SK-N-SH (cell line): Measurements from ENCODE around the gene CFAP47. TPM values are rescaled to one million over a fixed set of nuclear protein-coding genes. Genes with fewer than 3 reads are reported as not detected.
"Not testable (repeated sequence)": the region's sequence is repeated elsewhere in the genome, so short reads cannot be mapped to it uniquely, and the experiment has no call there.

Experiments used
- CTCF ChIA-PET: fragments of 300-600, 350-600 bp; formaldehyde crosslinking; extraction: SDS; loops from one replicate; lab custom pipeline; 2021; lab: Yijun Ruan, JAX
- POLR2A ChIA-PET: fragments of 350-600 bp; sonication (Branson Sonifier 250); formaldehyde crosslinking; extraction: SDS; loops from one replicate; lab custom pipeline; 2020; ENCODE audit warnings: antibody characterized with exemption, inconsistent platforms; lab: Yijun Ruan, JAX
- DNase-seq: peaks from one replicate; pipeline ENCODE4 v3.0.0; 2012
- H2AFZ ChIP-seq: fragments of 200-600 bp; sonication (generic); 2 replicates; pipeline ENCODE4 v1.8.1; 2016; ENCODE audit warnings: antibody characterized with exemption, mild to moderate bottlenecking, low read depth
- H3F3A ChIP-seq: fragments of 200-600 bp; sonication (generic); replicated peaks from 2 replicates; pipeline ENCODE3; 2016; ENCODE audit warnings: antibody characterized with exemption, mild to moderate bottlenecking; ENCODE audit not compliant: insufficient read depth
- H3K27ac ChIP-seq, 2 experiments: fragments of 200-500 bp in 1 of 2; fragments of 200-600 bp in 1 of 2; sonication (Bioruptor generic) in 1 of 2; sonication (generic), shearing (Covaris generic) in 1 of 2; 2 replicates each; pipeline versions ENCODE4 v1.5.1 to v1.6.1; 2014 to 2016; ENCODE audit warnings: low read depth in 2 of 2, inconsistent platforms in 1 of 2, low read length in 1 of 2, mild to moderate bottlenecking in 1 of 2, mixed read lengths in 1 of 2
- H3K27me3 ChIP-seq: fragments of 200-600 bp; sonication (generic), shearing (Covaris generic); 2 replicates; pipeline ENCODE4 v1.6.1; 2016; ENCODE audit warnings: mixed run types; ENCODE audit not compliant: insufficient read depth
- H3K36me3 ChIP-seq, 2 experiments: fragments of 200-500 bp in 1 of 2; fragments of 200-600 bp in 1 of 2; sonication (Bioruptor generic) in 1 of 2; sonication (generic) in 1 of 2; replicated peaks in 1 of 2; 2 replicates each; pipeline versions ENCODE3 to v1.5.1; 2014 to 2016; ENCODE audit warnings: low read length in 1 of 2, mild to moderate bottlenecking in 1 of 2; ENCODE audit not compliant: insufficient read depth in 2 of 2, control insufficient read depth in 1 of 2
- H3K4me1 ChIP-seq, 2 experiments: fragments of 200-500 bp in 1 of 2; fragments of 200-600 bp in 1 of 2; sonication (Bioruptor generic) in 1 of 2; sonication (generic), shearing (Covaris generic) in 1 of 2; 2 replicates each; pipeline versions ENCODE4 v1.5.1 to v1.6.1; 2014 to 2016; ENCODE audit warnings: low read depth in 1 of 2, low read length in 1 of 2, mixed run types in 1 of 2; ENCODE audit not compliant: insufficient read depth in 2 of 2, control insufficient read depth in 1 of 2
- H3K4me2 ChIP-seq: fragments of 200-600 bp; sonication (generic), shearing (Covaris generic); 2 replicates; pipeline ENCODE4 v1.6.1; 2017; ENCODE audit warnings: mixed run types
- H3K4me3 ChIP-seq, 2 experiments: fragments of 200-500 bp in 1 of 2; fragments of 200-600 bp in 1 of 2; sonication (Bioruptor generic) in 1 of 2; sonication (generic), shearing (Covaris generic) in 1 of 2; 2 replicates each; pipeline versions ENCODE4 v1.5.1 to v1.8.1; 2014 to 2016; ENCODE audit warnings: low read depth in 2 of 2, inconsistent platforms in 1 of 2, low read length in 1 of 2, mild to moderate bottlenecking in 1 of 2, mixed read lengths in 1 of 2, moderate library complexity in 1 of 2
- H3K79me2 ChIP-seq: fragments of 200-600 bp; sonication (generic); 2 replicates; pipeline ENCODE4 v1.8.1; 2017; ENCODE audit warnings: mild to moderate bottlenecking; ENCODE audit not compliant: insufficient read depth
- H3K9ac ChIP-seq: fragments of 200-600 bp; sonication (generic); 2 replicates; pipeline ENCODE4 v1.6.1; 2017; ENCODE audit warnings: mixed run types
- H3K9me2 ChIP-seq: fragments of 200-600 bp; sonication (generic); 2 replicates; pipeline ENCODE4 v1.6.1; 2017; ENCODE audit warnings: mixed run types
- H3K9me3 ChIP-seq: fragments of 200-600 bp; sonication (generic); 2 replicates; pipeline ENCODE4 v1.6.1; 2017; ENCODE audit warnings: mixed run types, mild to moderate bottlenecking, moderate library complexity
- H4K20me1 ChIP-seq: fragments of 200-600 bp; sonication (generic); 2 replicates; pipeline ENCODE4 v1.6.1; 2017; ENCODE audit warnings: mild to moderate bottlenecking, mixed run types; ENCODE audit not compliant: insufficient read depth
- CTCF ChIP-seq: fragments of 200-600 bp; sonication (generic); IDR thresholded peaks from 2 replicates; pipeline ENCODE4 v1.6.1; 2017; ENCODE audit warnings: antibody characterized with exemption, mild to moderate bottlenecking, moderate library complexity
- ELF1 ChIP-seq: IDR thresholded peaks from 2 replicates; pipeline ENCODE4 v1.4.0; 2012
- FOSL2 ChIP-seq: IDR thresholded peaks from 2 replicates; pipeline ENCODE4 v1.4.0; 2012; ENCODE audit warnings: low read depth, mild to moderate bottlenecking, moderate library complexity, borderline replicate concordance
- GABPA ChIP-seq: IDR thresholded peaks from 2 replicates; pipeline ENCODE4 v1.4.0; 2012; ENCODE audit warnings: low read depth, mild to moderate bottlenecking
- MAX ChIP-seq: IDR thresholded peaks from 2 replicates; pipeline ENCODE4 v1.4.0; 2012; ENCODE audit warnings: low read depth
- RAD21 ChIP-seq: IDR thresholded peaks from 2 replicates; pipeline ENCODE4 v1.6.1; 2012; ENCODE audit warnings: mild to moderate bottlenecking, low read length
- SMC3 ChIP-seq: IDR thresholded peaks from 2 replicates; pipeline ENCODE4 v1.6.1; 2012; ENCODE audit warnings: low read depth, low read length, improper control_type of control experiment
- WGBS: methylation state at CpG from one replicate; pipeline ENCODE4 v1.1.6; 2017; ENCODE audit warnings: low lambda C conversion rate; 5-methylcytosine and 5-hydroxymethylcytosine counted together
- polyA plus RNA-seq, 3 experiments: library from polyadenylated mRNA; depleted of rRNA; stranded (reverse); fragments of >200 nt; gene quantifications; 2 replicates each; pipeline ENCODE4 v1.2.3, GENCODE V29; 2012
- TF ChIP-seq, protein P1 (sequence below): IDR thresholded peaks from 2 replicates; pipeline ENCODE4 v1.6.1; 2012; ENCODE audit warnings: mild to moderate bottlenecking, low read depth, low read length, moderate library complexity
- TF ChIP-seq, protein P2 (sequence below): IDR thresholded peaks from 2 replicates; pipeline ENCODE4 v1.4.0; 2012; ENCODE audit warnings: low read depth, borderline replicate concordance

Gene CFAP47
- polyA plus RNA-seq, 1 of the 3 experiments (the other 2 are of a cell fraction), result 0.02 TPM

- H3K36me3 ChIP-seq, result no peaks in the 10 kb centered on the region
- no peaks in the 10 kb centered on the region for H3F3A ChIP-seq
- no peaks in the 10 kb centered on the region for H3K9me3 ChIP-seq
- ChIA-PET CTCF (interaction anchor here (0.6 to 1.7 kb wide), 18 partner anchors 9 to 1059 kb away, joined by 3 to 10 read pairs (median 3); partner anchors contain the start of gene CFAP47), POLR2A (no interaction called here)
- peak overlapping the region in 1 of 2 experiments; percentile 37; a peak in 2 of 4 replicates for H3K4me3 ChIP-seq
- no peaks in the 10 kb centered on the region for H3K79me2 ChIP-seq
- no peak overlapping the region for H3K9ac ChIP-seq
- TF ChIP-seq RAD21 (peak; percentile 87), ELF1 (peak; percentile 70), FOSL2 (peak; percentile 8; the same call in 1 of the 2 replicates), SMC3 (peak; percentile 60), GABPA (peak; percentile 24; the same call in 1 of the 2 replicates), CTCF (peak; percentile 87), MAX (peak; percentile 64; the same call in 1 of the 2 replicates)
- TF ChIP-seq, protein P1, sequence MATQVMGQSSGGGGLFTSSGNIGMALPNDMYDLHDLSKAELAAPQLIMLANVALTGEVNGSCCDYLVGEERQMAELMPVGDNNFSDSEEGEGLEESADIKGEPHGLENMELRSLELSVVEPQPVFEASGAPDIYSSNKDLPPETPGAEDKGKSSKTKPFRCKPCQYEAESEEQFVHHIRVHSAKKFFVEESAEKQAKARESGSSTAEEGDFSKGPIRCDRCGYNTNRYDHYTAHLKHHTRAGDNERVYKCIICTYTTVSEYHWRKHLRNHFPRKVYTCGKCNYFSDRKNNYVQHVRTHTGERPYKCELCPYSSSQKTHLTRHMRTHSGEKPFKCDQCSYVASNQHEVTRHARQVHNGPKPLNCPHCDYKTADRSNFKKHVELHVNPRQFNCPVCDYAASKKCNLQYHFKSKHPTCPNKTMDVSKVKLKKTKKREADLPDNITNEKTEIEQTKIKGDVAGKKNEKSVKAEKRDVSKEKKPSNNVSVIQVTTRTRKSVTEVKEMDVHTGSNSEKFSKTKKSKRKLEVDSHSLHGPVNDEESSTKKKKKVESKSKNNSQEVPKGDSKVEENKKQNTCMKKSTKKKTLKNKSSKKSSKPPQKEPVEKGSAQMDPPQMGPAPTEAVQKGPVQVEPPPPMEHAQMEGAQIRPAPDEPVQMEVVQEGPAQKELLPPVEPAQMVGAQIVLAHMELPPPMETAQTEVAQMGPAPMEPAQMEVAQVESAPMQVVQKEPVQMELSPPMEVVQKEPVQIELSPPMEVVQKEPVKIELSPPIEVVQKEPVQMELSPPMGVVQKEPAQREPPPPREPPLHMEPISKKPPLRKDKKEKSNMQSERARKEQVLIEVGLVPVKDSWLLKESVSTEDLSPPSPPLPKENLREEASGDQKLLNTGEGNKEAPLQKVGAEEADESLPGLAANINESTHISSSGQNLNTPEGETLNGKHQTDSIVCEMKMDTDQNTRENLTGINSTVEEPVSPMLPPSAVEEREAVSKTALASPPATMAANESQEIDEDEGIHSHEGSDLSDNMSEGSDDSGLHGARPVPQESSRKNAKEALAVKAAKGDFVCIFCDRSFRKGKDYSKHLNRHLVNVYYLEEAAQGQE, result no peak
- TF ChIP-seq, protein P2, sequence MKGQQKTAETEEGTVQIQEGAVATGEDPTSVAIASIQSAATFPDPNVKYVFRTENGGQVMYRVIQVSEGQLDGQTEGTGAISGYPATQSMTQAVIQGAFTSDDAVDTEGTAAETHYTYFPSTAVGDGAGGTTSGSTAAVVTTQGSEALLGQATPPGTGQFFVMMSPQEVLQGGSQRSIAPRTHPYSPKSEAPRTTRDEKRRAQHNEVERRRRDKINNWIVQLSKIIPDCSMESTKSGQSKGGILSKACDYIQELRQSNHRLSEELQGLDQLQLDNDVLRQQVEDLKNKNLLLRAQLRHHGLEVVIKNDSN, result no peak
- H4K20me1 ChIP-seq, result no peaks in the 10 kb centered on the region
- peak overlapping the region; percentile 86 for H2AFZ ChIP-seq
- H3K27ac ChIP-seq, result no peak overlapping the region
- DNase-seq, result peak; percentile 38
- H3K4me2 ChIP-seq, result peak overlapping the region; percentile 51; the same call in 1 of the 2 replicates
- no peaks in the 10 kb centered on the region for H3K4me1 ChIP-seq
- no peaks in the 10 kb centered on the region for H3K9me2 ChIP-seq
- WGBS, result 44% methylated on average over 9 of the region's 9 CpGs
- H3K27me3 ChIP-seq, result no peaks in the 10 kb centered on the region
These were observed 28.8 kb upstream of the CFAP47 start for GRCh38 chrX:35890699-35891098.

DNA sequence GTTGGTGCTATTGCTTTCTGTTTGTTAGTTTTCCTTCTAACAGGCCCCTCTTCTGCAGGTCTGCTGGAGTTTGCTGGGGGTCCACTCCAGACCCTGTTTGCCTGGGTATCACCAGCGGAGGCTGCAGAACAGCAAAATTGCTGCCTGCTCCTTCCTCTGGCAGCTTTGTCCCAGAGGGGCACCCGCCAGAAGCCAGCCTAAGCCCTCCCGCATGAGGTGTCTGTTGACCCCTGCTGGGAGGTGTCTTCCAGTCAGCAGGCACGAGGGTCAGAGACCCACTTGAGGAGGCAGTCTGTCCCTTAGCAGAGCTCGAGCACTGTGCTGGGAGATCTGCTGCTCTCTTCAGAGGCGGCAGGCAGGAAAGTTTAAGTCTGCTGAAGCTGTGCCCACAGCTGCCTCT is 67.3 kb downstream of the CFAP47 start:
- WGBS, result 20% methylated on average over 1 of the region's 6 CpGs
- H3K4me3 ChIP-seq, POLR2A ChIA-PET: not testable (repeated sequence)

More for the DNA sequence above, 67.3 kb downstream of the CFAP47 start:
- H3K9me2 ChIP-seq, H3K4me1 ChIP-seq, H3K4me2 ChIP-seq, DNase-seq, H3K79me2 ChIP-seq, H3F3A ChIP-seq, H3K36me3 ChIP-seq, H3K9me3 ChIP-seq, H2AFZ ChIP-seq, H3K9ac ChIP-seq, H3K27me3 ChIP-seq, H4K20me1 ChIP-seq, CTCF ChIA-PET, H3K27ac ChIP-seq: not testable (repeated sequence)
